Testis (tissue), 2 donors: ENCODE measurements around the gene SPTSSA.

ENCODE experiments used
- POLR2A ChIP-seq: fragments of 450-650 bp; IDR thresholded peaks from one replicate; pipeline ENCODE4 v1.6.1; 2017; ENCODE audit warnings: antibody characterized with exemption, mild to moderate bottlenecking, moderate library complexity
- TF ChIP-seq, protein P1 (sequence below), 3 experiments: fragments of 450-650 bp in 2 of 3; fragments of 200-600 bp in 1 of 3; sonication (generic) in 1 of 3; IDR thresholded peaks; one replicate each; pipeline ENCODE4 v1.5.1; 2016 to 2019; ENCODE audit warnings: antibody characterized with exemption in 3 of 3, mild to moderate bottlenecking in 2 of 3, moderate library complexity in 1 of 3

- TF ChIP-seq, protein P1, sequence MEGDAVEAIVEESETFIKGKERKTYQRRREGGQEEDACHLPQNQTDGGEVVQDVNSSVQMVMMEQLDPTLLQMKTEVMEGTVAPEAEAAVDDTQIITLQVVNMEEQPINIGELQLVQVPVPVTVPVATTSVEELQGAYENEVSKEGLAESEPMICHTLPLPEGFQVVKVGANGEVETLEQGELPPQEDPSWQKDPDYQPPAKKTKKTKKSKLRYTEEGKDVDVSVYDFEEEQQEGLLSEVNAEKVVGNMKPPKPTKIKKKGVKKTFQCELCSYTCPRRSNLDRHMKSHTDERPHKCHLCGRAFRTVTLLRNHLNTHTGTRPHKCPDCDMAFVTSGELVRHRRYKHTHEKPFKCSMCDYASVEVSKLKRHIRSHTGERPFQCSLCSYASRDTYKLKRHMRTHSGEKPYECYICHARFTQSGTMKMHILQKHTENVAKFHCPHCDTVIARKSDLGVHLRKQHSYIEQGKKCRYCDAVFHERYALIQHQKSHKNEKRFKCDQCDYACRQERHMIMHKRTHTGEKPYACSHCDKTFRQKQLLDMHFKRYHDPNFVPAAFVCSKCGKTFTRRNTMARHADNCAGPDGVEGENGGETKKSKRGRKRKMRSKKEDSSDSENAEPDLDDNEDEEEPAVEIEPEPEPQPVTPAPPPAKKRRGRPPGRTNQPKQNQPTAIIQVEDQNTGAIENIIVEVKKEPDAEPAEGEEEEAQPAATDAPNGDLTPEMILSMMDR (IDR thresholded peaks at IDR 0.05): no peak
- TF ChIP-seq POLR2A: no peak
These were observed 1.7 kb downstream of the SPTSSA start for GRCh38 chr14:34460295-34460694.
